Bronchial epithelial cell (primary cell): ENCODE results near the gene KCNG2. TPM values are rescaled to one million over a fixed set of nuclear protein-coding genes. Genes with fewer than 3 reads are reported as not detected.
"Not testable (repeated sequence)": the region's sequence is repeated elsewhere in the genome, so short reads cannot be mapped to it uniquely, and the experiment has no call there.

Experiments used
- DNase-seq: peaks from one replicate; pipeline ENCODE4 v3.0.0-alpha.2; 2010; ENCODE audit warnings: low read depth
- FAIRE-seq: peaks from 2 replicates; lab custom pipeline; 2011; peaks lifted over from hg19 to GRCh38; lab: Jason Lieb, UNC
- H3K27me3 ChIP-seq: 2 replicates; pipeline ENCODE4 v1.5.1; 2011; ENCODE audit warnings: low read length; ENCODE audit not compliant: control insufficient read depth, insufficient read depth
- H3K36me3 ChIP-seq: 2 replicates; pipeline ENCODE4 v1.5.1; 2011; ENCODE audit warnings: low read length; ENCODE audit not compliant: control insufficient read depth, insufficient read depth
- H3K4me3 ChIP-seq: 2 replicates; pipeline ENCODE4 v1.5.1; 2011; ENCODE audit warnings: mild to moderate bottlenecking, low read depth, low read length, control low read depth
- total RNA-seq: library from RNA; depleted of rRNA; stranded (reverse); fragments of >200 nt; gene quantifications from 2 replicates; pipeline ENCODE4 v1.2.1, GENCODE V29; 2014
- TF ChIP-seq, protein P1 (sequence below): IDR thresholded peaks from 2 replicates; pipeline ENCODE4 v1.5.1; 2011; ENCODE audit warnings: mild to moderate bottlenecking, moderate library complexity, low read length, control low read depth, inconsistent platforms; ENCODE audit not compliant: insufficient read depth, severe bottlenecking

KCNG2 gene
- total RNA-seq, 1 donor from 2014 or later, result not detected

DNA sequence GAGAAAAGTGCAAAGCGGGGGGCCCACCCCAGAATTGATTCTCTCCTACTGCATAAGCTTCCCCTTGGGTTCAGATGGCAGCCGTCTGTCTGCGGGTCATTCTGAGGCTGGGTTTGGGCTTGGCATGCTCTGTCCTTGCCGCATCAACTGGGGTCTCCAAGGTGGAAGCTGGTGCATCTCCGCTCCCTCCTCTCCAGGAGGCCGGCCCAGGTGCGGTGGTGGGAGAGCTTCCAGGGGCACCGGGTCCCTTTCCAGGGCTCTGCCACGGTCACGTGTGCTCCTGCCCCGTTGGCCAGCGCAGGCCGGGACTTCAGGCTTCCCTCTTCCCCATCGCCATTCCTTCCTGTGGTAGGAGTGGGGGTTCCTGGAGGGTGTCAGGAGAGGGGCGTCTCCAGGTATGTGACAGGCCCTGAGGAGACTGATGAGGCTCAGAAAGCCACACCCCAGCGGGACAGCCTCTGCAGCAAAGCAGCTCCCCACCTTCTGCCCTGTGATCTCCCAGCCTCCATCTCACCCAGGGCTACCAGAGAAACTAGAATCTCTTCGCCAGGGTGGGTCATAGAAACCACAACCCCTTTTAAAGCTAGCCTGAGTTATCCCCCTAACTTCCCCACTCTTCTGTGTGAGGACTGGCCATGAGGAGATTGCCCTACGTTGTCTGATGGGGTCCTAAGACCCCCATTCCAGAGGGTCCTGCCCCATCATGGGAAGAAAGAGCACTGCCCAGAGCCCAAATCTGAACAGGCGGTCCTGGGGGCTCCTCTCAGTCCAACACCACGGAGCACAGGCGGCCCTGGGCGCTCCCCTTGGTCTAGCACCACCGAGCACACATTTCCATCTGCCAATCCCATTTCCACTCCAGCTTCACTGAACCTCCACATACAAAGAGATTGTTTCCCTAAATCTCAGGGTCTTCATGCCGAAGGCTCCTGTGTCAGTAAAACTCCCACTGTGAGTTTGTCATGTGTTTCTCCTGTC, 77.1 kb downstream of the KCNG2 start:
- Histone ChIP-seq H3K27me3 (no peaks in the 10 kb centered on the region), H3K36me3 (no peaks in the 10 kb centered on the region), H3K4me3 (no peak overlapping the region)
- TF ChIP-seq, protein P1, sequence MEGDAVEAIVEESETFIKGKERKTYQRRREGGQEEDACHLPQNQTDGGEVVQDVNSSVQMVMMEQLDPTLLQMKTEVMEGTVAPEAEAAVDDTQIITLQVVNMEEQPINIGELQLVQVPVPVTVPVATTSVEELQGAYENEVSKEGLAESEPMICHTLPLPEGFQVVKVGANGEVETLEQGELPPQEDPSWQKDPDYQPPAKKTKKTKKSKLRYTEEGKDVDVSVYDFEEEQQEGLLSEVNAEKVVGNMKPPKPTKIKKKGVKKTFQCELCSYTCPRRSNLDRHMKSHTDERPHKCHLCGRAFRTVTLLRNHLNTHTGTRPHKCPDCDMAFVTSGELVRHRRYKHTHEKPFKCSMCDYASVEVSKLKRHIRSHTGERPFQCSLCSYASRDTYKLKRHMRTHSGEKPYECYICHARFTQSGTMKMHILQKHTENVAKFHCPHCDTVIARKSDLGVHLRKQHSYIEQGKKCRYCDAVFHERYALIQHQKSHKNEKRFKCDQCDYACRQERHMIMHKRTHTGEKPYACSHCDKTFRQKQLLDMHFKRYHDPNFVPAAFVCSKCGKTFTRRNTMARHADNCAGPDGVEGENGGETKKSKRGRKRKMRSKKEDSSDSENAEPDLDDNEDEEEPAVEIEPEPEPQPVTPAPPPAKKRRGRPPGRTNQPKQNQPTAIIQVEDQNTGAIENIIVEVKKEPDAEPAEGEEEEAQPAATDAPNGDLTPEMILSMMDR, result no peak
- no peak for FAIRE-seq
- no peak for DNase-seq

DNA sequence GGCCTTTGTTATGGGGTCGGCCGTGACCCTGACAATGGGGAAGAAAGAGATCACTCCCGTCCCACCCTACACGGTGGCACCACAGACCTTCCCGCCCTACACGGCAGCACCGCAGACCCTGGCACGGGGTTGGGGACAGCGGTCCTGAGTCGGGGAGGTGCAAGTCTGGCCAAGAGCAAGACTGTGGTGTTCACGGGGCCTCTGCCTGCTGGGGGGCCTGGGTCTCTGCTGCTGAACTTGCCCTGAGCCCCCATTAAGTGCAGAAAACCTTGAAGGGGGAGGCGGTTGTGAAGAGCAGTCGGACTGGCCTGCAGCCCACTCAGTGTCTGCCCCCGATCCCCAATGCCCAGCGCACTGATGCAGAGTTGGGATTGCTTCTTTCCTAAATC, 77.8 kb downstream of the KCNG2 start:
- Histone ChIP-seq H3K27me3 (no peaks in the 10 kb centered on the region), H3K36me3 (no peaks in the 10 kb centered on the region), H3K4me3 (no peak overlapping the region)
- TF ChIP-seq, protein P1, result no peak
- FAIRE-seq (no peak), DNase-seq (no peak)

DNA sequence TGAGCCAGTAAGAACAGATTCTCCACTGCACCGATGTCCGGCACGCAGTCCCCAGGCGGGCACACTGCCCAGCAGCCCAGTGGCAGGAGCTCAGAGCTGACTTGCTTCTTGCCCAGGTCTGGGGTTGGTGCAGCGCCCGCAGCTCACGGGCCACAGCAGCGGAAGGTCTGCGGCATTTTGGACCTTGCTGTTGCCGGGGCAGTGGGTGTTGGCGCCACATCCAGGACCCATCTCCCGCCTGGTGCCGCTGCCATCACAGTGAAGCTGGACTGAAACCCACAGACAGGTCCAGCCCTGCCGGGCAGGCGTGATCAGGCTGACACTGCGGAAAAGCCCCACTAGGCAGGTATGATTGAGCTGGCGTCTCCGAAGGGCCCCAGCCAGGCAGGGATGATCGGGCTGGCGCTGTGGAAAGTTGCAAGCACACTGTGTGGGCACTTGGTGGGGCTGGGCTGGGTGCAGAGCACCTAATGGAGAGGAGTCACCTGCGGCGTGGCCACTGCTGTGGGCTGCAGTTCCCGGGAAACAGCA, 78.3 kb downstream of the KCNG2 start:
- FAIRE-seq (no peak), DNase-seq (no peak)
- H3K4me3 ChIP-seq, result no peak overlapping the region
- H3K27me3 ChIP-seq, result no peaks in the 10 kb centered on the region
- TF ChIP-seq, protein P1, result no peak
- H3K36me3 ChIP-seq, result no peaks in the 10 kb centered on the region

DNA sequence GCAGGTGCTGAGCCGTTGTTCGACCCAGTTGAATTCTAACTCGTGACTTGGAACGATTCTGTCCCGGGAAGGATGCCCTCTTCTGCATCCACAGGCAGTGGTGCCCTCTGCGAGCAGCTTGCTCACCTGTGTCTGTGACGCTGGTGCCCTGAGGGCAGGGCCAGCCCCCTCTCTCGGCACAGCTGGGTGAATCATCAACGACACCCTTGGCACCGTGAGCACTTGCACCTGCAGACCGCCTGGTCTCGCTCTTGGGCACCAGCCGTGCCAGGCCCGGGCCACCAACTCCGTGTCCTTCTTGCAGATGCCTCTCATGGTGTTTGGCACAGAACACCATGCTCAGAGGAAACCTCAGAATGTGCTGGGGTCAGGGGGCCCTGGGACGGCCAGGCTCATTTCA, 78.8 kb downstream of the KCNG2 start:
- DNase-seq (no peak), FAIRE-seq (no peak)

DNA sequence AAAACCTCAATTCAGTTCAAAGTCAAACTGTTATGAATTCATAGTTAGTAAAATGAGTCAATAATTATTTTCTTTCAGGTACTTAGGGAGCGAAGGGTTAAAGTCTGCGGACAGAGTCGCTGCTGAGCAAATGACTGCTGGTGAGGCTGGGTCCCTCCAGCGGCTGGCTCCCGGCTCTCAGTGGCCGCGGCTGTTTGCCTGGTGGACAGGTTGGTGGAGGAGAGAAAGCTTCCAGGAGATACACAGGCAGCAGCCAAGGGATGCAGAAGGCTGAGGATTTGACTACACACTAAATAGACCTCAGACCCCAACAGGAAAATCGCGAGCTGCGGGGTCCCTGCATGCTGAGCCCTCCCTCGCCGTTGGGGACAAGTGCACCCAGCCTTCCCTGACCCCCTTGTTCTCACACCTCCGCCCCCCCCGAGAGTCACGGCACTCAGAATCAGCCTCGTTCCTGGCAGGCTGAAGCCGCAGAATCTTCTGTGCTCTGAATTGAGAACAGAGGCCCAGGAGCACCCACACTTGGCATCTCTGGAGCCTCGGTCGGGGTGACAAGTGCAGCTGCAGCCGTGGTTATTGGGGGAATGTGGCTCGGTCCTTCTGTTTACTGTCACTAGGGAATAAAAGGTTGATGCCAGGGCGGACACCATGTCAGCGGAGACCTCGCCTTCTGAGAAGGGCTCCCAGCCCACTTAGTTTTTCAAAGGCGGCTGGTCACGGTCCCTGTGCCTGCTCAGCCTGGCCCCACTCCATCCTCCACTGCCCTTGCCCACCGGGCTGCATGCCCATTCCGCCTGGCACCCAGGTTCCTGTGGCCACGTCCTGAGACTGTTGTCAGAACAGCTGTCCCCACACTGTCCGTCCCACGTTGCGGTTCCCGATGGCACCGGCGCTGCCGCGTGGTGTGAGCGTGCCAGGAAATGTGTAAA, 79.7 kb downstream of the KCNG2 start:
- DNase-seq (no peak), FAIRE-seq (no peak)
- TF ChIP-seq, protein P1, result no peak
- Histone ChIP-seq H3K36me3 (no peaks in the 10 kb centered on the region), H3K4me3 (no peak overlapping the region), H3K27me3 (no peaks in the 10 kb centered on the region)

More for the DNA sequence above, 78.8 kb downstream of the KCNG2 start:
- TF ChIP-seq, protein P1, result no peak
- Histone ChIP-seq H3K36me3 (no peaks in the 10 kb centered on the region), H3K4me3 (no peak overlapping the region), H3K27me3 (no peaks in the 10 kb centered on the region)

DNA sequence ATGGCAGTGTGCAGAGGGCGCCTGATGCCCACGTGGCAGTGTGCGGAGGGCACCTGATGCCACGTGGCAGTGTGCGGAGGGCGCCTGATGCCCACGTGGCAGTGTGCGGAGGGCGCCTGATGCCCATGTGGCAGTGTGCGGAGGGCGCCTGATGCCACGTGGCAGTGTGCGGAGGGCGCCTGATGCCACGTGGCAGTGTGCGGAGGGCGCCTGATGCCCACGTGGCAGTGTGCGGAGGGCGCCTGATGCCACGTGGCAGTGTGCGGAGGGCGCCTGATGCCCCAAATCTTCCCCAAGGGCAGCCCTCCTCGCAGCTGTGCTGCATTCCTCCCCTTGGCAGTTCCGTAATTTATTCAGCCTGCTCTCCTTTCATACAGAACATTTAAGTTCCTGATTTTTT, 80.5 kb downstream of the KCNG2 start:
- not testable (repeated sequence) for H3K4me3 ChIP-seq, H3K36me3 ChIP-seq, FAIRE-seq, H3K27me3 ChIP-seq, DNase-seq
